Stimulated activated CD8-positive, alpha-beta memory T cell treated with anti-CD3 and anti-CD28 coated beads, Interleukin-15, amount 100 ng/mL, for 24 hours (primary cell): Measurements from ENCODE around the gene RPS15.
"Not testable (repeated sequence)": the region's sequence is repeated elsewhere in the genome, so short reads cannot be mapped to it uniquely, and the experiment has no call there.

Source experiments
- DNase-seq: peaks from one replicate; pipeline ENCODE4 v3.0.0-alpha.2; 2020; ENCODE audit warnings: low read depth

The RPS15 gene

DNA sequence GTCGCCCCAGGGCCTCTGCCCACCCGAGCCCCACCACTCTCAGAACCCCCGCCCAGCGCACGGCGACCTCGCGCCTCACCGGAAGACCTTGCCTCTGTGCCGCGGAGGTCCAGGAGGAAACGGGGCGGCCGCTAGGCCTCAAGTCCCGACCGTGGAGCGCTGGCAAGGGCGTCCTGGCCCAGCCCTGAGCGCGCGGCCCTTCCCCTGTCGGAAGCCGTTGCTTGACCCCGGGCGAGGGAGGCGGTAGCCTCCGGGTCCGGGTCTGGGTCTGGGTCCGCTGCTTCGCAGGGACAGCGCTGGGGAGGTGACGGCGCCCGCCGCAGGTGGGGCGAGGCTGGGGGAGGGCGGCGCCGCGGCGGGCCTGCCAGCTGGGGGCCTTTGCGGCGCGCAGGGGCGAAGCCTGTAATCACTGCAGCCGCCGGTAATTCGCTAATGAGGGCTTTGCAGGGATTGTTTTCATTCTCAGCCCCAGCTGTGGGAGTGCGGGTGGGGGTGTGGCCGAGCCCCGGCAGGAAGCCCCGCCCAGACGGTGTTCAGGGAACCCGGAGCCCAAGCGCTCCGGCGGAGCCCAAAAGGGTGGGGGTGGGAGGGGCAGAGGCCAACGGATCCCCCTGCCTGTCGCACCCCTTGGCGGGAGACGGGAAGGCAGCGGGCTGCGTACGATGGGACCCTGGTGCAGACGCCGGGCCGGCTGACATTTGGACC lies 32.3 kb downstream of the RPS15 start:
- DNase-seq = no peak

DNA sequence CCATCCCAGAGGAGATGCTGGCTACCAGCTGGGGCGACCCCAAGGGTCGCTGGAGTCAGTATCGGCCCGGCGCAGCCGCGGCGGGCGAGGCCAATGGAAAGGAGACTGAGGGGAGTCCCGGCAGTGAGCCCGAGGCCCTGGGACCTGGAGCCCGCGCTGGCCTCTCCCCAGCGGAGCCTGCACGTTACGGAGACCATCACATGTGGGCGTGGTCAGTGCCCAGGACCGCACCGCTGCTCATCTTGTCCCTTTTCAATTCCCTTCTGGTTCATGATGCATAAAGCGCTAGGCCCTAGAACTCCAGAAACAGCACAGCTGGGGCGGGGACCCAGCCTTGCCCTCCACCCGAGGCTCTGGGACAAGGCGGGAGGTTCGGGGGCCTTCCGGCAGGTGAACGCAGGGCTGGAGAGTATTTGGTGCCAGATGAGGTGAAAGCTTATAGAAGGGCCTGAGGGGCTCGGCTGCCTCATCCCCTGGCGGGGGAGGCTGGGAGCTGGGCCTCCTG lies 32.9 kb downstream of the RPS15 start:
- no peak for DNase-seq

GRCh38 chr19:1471515-1472160 lies 33.4 kb downstream of the RPS15 start:
- no peak for DNase-seq

- DNase-seq = no peak
Measured at GRCh38 chr19:1472231-1473084, 34.3 kb downstream of the RPS15 start.

DNA sequence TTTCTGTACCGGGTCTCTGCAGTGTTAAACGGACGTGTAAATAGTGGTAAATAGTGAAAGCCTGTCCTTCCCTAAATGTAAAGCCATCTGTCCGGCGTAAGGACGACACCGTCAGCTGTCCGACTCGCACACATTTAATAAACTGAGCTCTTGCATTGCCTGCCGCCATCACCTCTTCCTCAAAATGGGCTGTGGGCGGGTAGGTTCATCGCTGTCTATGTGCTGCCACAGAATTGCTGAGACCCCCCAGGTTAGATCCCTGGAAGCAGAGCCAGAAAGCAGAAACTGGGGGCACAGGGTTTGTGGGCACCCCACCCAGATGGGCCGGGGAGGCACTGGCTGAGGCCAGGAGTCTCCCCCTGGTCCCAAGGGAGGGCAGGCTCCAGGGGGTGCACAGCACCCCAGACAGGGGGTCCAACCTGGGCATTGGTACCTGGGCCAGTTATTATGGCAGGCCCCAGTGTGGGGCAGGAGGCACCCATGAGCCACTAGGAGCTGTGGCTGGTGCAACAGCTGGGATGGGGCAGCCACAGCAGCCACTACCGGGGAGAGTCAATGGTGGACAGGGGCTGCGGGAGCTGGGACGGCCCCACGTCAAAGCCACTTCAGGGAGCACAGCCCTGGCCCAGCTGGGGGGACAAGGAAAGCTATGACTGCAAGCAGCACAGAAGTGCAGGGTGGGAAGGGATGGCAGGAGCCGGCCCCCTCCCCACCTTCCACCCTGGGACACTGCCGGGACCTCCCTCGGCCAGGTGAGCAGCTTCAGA lies 35.1 kb downstream of the RPS15 start:
- DNase-seq = no peak

- DNase-seq = no peak
Measured at GRCh38 chr19:1474011-1474764, 36.0 kb downstream of the RPS15 start.

GRCh38 chr19:1474765-1475351 lies 36.7 kb downstream of the RPS15 start:
- no peak for DNase-seq

DNA sequence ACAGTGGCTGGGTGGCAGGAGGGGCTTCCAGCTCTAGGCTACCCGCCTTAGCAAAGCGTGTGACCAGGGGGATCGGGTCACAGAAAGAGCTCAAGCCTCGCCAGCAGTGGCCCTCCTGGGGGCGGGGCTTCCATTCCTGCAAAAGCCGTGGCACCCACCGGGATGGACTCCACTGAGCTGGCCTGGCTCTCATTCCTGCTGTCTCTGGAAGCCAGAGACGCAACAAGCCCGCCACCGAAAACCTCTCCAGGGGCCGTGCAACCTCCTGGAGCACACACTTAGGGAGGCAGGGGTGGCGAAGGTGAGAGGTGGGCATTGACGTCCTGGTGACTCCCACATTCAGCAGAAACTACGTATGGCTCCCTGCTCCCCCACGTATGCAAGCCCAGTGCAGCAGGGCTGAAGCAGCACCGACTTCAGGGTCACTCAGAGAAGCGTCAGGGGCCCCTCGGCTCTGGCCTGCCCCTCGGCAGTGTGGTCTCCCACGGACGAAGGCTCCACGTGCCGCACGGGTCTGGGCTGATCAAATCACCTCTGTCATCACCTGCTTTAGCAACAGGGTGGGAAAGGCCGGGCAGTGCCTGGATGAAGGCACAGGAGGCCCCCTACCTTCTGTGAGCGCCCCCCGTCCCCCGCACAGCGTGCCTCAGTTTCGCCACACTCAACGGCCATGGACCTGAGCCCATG lies 37.7 kb downstream of the RPS15 start:
- no peak for DNase-seq

GRCh38 chr19:1477056-1477455 lies 38.9 kb downstream of the RPS15 start:
- not testable (repeated sequence) for DNase-seq

GRCh38 chr19:1478934-1479707 lies 40.9 kb downstream of the RPS15 start, which contains the start of gene C19orf25:
Gene C19orf25 (minus strand): TSS chr19:1479215. CDS start chr19:1478903, 312 bp downstream.
- peak; percentile 82 for DNase-seq

DNA sequence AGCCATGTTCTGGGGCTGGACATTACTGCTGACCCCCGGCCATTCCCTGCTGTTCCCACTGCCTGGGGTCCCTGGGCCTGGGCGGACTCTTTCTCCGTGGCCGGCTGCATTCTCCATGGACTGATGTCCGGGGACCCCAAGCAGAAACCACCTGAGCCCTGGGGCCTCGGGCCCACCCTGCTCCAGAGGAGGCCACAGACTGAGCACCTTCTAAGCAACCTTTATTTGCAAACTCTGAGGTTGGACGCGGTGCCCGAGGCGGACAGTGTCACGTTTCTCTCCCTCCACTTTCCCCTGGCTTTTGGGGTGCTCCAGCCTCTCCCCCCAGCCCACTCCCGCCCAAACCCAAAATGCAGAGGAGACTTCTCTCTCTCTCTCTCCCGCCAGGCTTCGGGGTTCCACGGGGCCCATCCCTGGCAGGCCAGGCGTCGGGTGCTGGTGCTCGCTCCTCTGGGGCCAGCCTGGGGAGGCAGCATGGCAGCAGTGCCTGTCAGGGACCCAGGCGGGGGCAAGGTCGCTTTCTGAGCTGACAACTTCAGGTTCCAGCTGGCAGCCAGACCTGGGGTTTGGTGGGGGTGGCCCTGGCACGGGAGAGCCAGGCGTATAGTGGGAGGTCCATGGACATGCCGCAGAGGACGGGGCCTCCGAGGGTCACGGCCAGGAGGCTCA lies 43.2 kb downstream of the RPS15 start:
- no peak for DNase-seq

GRCh38 chr19:1481893-1482360 lies 43.7 kb downstream of the RPS15 start:
- DNase-seq = no peak

DNA sequence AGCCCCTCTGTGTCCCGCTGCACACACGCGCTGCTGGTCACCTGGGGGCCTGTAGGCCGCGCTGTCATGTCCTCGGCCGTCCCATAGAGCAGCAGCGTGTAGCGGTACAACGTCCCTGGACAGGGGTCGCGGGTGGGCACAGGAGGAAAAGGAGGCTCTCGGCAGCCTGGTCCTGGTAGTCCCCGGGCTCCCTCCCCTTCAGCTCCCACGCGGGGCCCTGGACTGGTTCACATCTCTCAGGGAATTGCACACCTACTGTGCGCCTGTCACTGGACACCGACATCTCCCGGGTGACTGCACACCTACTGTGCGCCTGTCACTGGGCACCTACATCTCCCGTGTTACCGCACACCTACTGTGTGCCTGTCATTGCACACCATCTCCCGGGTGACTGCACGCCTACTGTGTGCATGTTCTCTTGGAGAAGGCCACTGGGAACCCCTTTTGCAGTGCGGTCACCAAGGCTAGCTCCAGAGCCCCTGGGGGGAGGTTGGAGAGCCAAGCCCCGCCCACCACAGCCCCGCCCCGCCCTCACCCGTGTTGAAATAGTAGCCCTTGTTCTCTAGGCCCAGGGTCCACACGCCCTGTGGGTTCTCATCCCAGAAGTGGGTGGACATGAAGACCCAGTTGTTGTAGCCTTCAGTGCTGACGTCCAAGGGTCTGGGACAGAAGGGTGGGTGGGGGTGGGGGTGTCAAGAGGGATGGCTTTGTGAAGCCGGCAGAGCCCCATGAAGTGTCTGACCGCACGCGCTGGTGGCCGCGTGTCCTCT lies 44.4 kb downstream of the RPS15 start:
- DNase-seq = no peak

- DNase-seq = no peak
Measured at GRCh38 chr19:1483131-1483978, 45.2 kb downstream of the RPS15 start.

DNA sequence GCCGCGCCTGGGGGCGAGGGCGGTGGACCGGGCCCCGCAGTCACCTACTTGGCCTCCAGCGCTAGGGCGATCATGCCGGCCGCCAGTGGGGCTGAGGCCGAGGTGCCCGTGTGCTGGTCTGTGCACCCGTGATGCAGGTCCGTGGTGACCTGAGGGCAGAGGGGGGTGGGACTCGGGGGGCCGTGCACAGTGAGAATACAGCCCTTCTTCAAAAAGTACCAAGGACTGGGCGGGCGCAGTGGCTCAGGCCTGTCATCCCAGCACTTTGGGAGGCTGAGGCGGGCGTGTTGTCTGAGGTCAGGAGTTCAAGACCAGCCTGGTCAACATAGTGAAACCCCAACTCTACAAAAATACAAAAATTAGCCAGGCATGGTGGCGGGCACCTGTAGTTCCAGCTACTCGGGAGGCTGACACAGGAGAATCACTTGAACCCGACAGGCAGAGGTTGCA lies 45.8 kb downstream of the RPS15 start:
- DNase-seq = no peak

GRCh38 chr19:1486720-1487575 lies 48.8 kb downstream of the RPS15 start:
- DNase-seq = no peak
